Activated CD8-positive, alpha-beta T cell treated with anti-CD3 and anti-CD28 coated beads for 36 hours (primary cell): ENCODE results near the gene SERPINA12. TPM values are rescaled to one million over a fixed set of nuclear protein-coding genes. Genes with fewer than 3 reads are reported as not detected.

Experiments
- ATAC-seq: fragments of 200-7000 bp; cut with Tn5 transposase; one replicate; pipeline ENCODE4 v1.10.0; 2021; ENCODE audit warnings: mild to moderate bottlenecking, moderate library complexity
- CTCF ChIA-PET: fragments of 350-600 bp; sonication (Branson Sonifier 250); formaldehyde crosslinking; loops from one replicate; lab custom pipeline; 2021; ENCODE audit warnings: antibody characterized with exemption; lab: Charles Lee
- POLR2A ChIA-PET: fragments of 350-600 bp; sonication (Branson Sonifier 250); formaldehyde crosslinking; loops from one replicate; lab custom pipeline; 2021; ENCODE audit warnings: antibody characterized with exemption; lab: Charles Lee
- DNase-seq: peaks from one replicate; pipeline ENCODE4 v3.0.0-alpha.2; 2020
- H3K27ac Mint-ChIP-seq: one replicate; pipeline ENCODE4 v1.8.0; 2021; ENCODE audit warnings: mild to moderate bottlenecking, mixed read lengths
- H3K27me3 Mint-ChIP-seq: one replicate; pipeline ENCODE4 v1.8.0; 2021; ENCODE audit warnings: mixed read lengths
- H3K36me3 Mint-ChIP-seq: one replicate; pipeline ENCODE4 v1.8.0; 2021; ENCODE audit warnings: low read depth, mixed read lengths
- H3K4me1 Mint-ChIP-seq: one replicate; pipeline ENCODE4 v1.8.0; 2021; ENCODE audit warnings: low read depth, mixed read lengths
- H3K4me3 Mint-ChIP-seq: one replicate; pipeline ENCODE4 v1.8.0; 2021; ENCODE audit warnings: mild to moderate bottlenecking, moderate library complexity, mixed read lengths
- H3K9me3 Mint-ChIP-seq: one replicate; pipeline ENCODE4 v1.8.0; 2021; ENCODE audit warnings: mixed read lengths
- intact Hi-C: fragments of 100-400 bp; cut with micrococcal nuclease; formaldehyde crosslinking; loops from one replicate; pipeline ENCODE4 v1.10.0; 2022
- total RNA-seq, 2 experiments: library from RNA; stranded (reverse); gene quantifications; one replicate each; pipeline ENCODE4 v1.2.3, GENCODE V29; 2021
- TF ChIP-seq, protein P1 (sequence below): fragments of 200-600 bp; IDR thresholded peaks from one replicate; pipeline ENCODE4 v1.8.0; 2022; ENCODE audit warnings: antibody characterized with exemption, mild to moderate bottlenecking

SERPINA12 gene
- total RNA-seq, 2 experiments from 2014 or later, result not detected

DNA sequence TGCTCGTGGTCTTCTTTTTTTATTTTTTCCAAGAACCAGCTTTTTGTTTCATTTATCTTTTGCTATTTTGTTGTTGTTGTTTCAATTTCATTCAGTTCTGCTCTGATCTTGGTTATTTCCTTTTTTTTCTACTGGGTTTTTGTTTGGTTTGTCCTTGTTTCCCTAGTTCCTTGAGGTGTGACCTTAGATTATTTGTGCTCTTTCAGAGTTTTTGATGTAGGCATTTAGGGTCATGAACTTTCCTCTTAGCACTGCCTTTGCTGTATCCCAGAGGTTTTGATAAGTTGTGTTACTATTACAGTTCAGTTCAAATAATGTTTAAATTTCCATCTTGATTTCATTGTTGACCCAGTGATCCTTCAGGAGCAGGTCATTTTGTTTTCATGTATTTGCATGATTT lies 53.3 kb downstream of the SERPINA12 start:
- CTCF ChIA-PET, result interaction anchor here (0.7 kb wide), 1 partner anchor 30 kb away, joined by 3 read pairs; no protein-coding TSS in a partner anchor
- ATAC-seq (no peak), DNase-seq (no peak)
- H3K27me3 Mint-ChIP-seq, result peaks cover 21% of the 10 kb centered on the region
- H3K36me3 Mint-ChIP-seq, result no peaks in the 10 kb centered on the region
- no peaks in the 10 kb centered on the region for H3K4me1 Mint-ChIP-seq
- no peak overlapping the region for H3K27ac Mint-ChIP-seq
- TF ChIP-seq, protein P1, sequence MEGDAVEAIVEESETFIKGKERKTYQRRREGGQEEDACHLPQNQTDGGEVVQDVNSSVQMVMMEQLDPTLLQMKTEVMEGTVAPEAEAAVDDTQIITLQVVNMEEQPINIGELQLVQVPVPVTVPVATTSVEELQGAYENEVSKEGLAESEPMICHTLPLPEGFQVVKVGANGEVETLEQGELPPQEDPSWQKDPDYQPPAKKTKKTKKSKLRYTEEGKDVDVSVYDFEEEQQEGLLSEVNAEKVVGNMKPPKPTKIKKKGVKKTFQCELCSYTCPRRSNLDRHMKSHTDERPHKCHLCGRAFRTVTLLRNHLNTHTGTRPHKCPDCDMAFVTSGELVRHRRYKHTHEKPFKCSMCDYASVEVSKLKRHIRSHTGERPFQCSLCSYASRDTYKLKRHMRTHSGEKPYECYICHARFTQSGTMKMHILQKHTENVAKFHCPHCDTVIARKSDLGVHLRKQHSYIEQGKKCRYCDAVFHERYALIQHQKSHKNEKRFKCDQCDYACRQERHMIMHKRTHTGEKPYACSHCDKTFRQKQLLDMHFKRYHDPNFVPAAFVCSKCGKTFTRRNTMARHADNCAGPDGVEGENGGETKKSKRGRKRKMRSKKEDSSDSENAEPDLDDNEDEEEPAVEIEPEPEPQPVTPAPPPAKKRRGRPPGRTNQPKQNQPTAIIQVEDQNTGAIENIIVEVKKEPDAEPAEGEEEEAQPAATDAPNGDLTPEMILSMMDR, result no peak
- intact Hi-C loops, result no loop called here
- POLR2A ChIA-PET, result no interaction called here
- H3K9me3 Mint-ChIP-seq, result no peaks in the 10 kb centered on the region
- H3K4me3 Mint-ChIP-seq, result no peak overlapping the region

DNA sequence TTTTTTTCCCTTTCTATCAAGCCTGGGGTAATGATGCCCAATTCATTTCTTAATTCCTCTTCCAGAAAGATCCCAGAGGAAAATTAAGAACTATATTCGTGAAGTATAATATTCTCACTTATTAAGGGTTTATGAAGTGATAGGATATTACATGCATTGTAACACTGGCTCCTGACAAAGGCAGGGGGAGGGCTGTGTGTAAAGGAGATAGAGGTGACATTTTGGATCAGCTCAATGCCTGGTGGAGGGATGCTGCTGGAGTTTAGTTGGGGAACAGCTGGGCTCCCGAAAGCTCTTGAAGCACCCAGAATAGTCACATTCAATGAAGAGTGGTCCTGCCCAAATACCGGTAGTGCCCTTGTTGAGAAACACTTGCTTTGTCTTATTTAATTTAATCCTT lies 57.4 kb downstream of the SERPINA12 start:
- TF ChIP-seq, protein P1, result no peak
- DNase-seq, result no peak
- Mint-ChIP-seq H3K4me3 (no peak overlapping the region), H3K4me1 (no peaks in the 10 kb centered on the region), H3K27ac (no peak overlapping the region), H3K36me3 (no peaks in the 10 kb centered on the region), H3K27me3 (peaks cover 24% of the 10 kb centered on the region), H3K9me3 (no peaks in the 10 kb centered on the region)
- intact Hi-C loops, result no loop called here
- POLR2A ChIA-PET, result no interaction called here
- ATAC-seq, result no peak
- CTCF ChIA-PET, result no interaction called here

DNA sequence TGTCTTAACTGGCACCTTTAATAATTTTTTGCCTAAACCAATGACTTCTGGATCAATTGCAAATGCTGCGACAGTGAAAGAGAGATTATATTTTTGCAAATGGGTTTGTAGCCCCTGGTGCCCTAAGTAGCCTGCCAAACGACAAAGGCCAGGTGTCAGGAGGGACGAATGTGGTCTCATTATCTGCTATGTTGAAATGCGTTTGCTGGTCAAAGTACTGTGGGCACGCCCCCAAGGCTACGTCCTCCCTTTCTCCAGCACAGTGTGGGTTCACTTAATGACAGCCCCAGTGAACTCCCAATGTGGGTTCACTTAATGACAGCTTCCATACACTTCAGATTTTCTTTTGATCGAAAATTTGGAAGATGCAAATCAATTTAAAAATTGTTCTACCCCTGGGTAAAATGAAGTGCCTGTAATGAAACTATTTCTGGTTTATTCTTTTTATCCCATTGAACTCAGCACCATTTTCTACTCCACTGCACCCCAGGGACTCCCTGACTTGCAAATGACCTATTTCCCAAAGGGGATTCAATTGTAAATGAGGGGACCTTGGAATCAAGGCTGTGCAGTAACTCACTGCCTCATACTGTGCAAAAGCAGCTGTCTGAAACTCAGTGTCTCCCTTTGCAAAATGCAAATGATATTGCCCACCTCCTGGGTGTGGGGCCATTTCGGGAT lies 58.0 kb downstream of the SERPINA12 start:
- intact Hi-C loops, result no loop called here
- TF ChIP-seq, protein P1, result no peak
- no peaks in the 10 kb centered on the region for H3K9me3 Mint-ChIP-seq
- POLR2A ChIA-PET, result no interaction called here
- no peaks in the 10 kb centered on the region for H3K36me3 Mint-ChIP-seq
- CTCF ChIA-PET, result no interaction called here
- H3K4me3 Mint-ChIP-seq, result no peak overlapping the region
- H3K27me3 Mint-ChIP-seq, result peaks cover 21% of the 10 kb centered on the region
- no peak for ATAC-seq
- no peak overlapping the region for H3K27ac Mint-ChIP-seq
- no peak for DNase-seq
- no peaks in the 10 kb centered on the region for H3K4me1 Mint-ChIP-seq

DNA sequence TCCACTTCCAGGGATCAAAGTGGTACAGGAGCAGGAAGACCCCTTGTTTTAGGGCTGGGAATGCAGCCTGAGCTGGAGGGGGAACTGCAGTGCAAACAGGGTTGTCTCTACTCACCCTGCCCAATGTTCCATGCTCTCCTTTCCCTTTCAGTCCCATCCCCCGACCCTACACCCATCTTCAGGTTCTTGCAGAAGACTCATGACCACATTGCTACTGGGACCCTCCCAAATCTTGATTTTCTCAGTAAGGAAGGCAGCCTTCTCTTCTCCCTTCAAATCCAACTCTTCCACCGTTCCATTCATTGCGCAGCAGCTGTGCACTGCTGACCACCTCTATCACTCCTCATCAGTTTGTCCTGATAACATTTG lies 58.6 kb downstream of the SERPINA12 start:
- no peak overlapping the region for H3K27ac Mint-ChIP-seq
- no peak overlapping the region for H3K4me3 Mint-ChIP-seq
- CTCF ChIA-PET, result no interaction called here

DNA sequence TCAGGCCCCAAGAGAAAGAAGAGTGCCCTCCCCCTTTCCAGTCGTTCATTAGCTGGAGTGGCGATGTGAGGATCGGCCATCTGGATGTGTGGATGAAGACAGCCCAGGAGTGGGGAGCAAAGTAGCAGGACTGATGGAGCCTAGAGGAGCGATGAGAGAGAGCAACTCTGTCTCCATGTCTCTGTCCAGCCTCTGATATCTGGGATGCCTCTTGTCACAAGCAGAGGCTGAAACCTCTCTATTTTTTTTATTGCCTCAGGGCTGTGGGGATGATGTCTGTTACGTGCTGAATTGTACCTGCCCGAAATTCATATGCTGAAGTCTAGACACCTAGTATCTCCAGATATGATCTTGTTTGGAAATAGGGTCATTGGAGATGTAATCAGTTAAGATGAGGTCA lies 59.3 kb downstream of the SERPINA12 start:
- H3K4me3 Mint-ChIP-seq, result no peak overlapping the region
- no peaks in the 10 kb centered on the region for H3K9me3 Mint-ChIP-seq
- ATAC-seq (no peak), DNase-seq (no peak)
- intact Hi-C loops, result no loop called here
- TF ChIP-seq, protein P1, result no peak
- no peaks in the 10 kb centered on the region for H3K36me3 Mint-ChIP-seq
- H3K27ac Mint-ChIP-seq, result no peak overlapping the region
- H3K27me3 Mint-ChIP-seq, result peaks cover 16% of the 10 kb centered on the region
- no peaks in the 10 kb centered on the region for H3K4me1 Mint-ChIP-seq
- ChIA-PET POLR2A (no interaction called here), CTCF (interaction anchor here (1.6 kb wide), 1 partner anchor 16 kb away, joined by 4 read pairs; no protein-coding TSS in a partner anchor)

More for the DNA sequence above, 58.6 kb downstream of the SERPINA12 start:
- TF ChIP-seq, protein P1, result no peak
- DNase-seq (no peak), ATAC-seq (no peak)
- Mint-ChIP-seq H3K9me3 (no peaks in the 10 kb centered on the region), H3K36me3 (no peaks in the 10 kb centered on the region), H3K27me3 (peaks cover 18% of the 10 kb centered on the region), H3K4me1 (no peaks in the 10 kb centered on the region)
- POLR2A ChIA-PET, result no interaction called here
- intact Hi-C loops, result no loop called here
